Measurements from ENCODE around the gene MYH4.

The MYH4 gene

GRCh38 chr17:10469459-10469858 lies at the start of gene MYH4:
Gene MYH4 (minus strand): TSS chr17:10469559. CDS start chr17:10466745, 2,814 bp downstream.
- no peak for DNase-seq

GRCh38 chr17:10518271-10519037 lies 49.1 kb upstream of the MYH4 start, which contains the start of gene MYH1:
Gene MYH1 (minus strand): TSS chr17:10518542. CDS start chr17:10516642, 1,900 bp downstream.
- DNase-seq: no peak

- no peak for DNase-seq
These were observed 47.3 kb upstream of the MYH4 start for GRCh38 chr17:10516638-10517037.

GRCh38 chr17:10516065-10516464 lies 46.7 kb upstream of the MYH4 start:
- DNase-seq: no peak

GRCh38 chr17:10513299-10514067 lies 44.1 kb upstream of the MYH4 start:
- no peak for DNase-seq

- no peak for DNase-seq
These were observed 43.5 kb upstream of the MYH4 start for GRCh38 chr17:10512856-10513255.

GRCh38 chr17:10499950-10500349 lies 30.6 kb upstream of the MYH4 start:
- DNase-seq: no peak

- DNase-seq: no peak
These were observed 22.6 kb upstream of the MYH4 start for GRCh38 chr17:10492004-10492403.

- DNase-seq: no peak
These were observed 12.9 kb upstream of the MYH4 start for GRCh38 chr17:10482252-10482651.

GRCh38 chr17:10477701-10478100 lies 8.3 kb upstream of the MYH4 start:
- no peak for DNase-seq

- no peak for DNase-seq
These were observed 5.2 kb upstream of the MYH4 start for GRCh38 chr17:10474536-10474935.

GRCh38 chr17:10471858-10472257 lies 2.5 kb upstream of the MYH4 start:
- no peak for DNase-seq

GRCh38 chr17:10463402-10463801 lies 6.0 kb downstream of the MYH4 start:
- DNase-seq: no peak

- DNase-seq: no peak
These were observed 9.3 kb downstream of the MYH4 start for GRCh38 chr17:10460062-10460461.

GRCh38 chr17:10458701-10459100 lies 10.7 kb downstream of the MYH4 start:
- DNase-seq: no peak

GRCh38 chr17:10457952-10458351 lies 11.4 kb downstream of the MYH4 start:
- no peak for DNase-seq

- no peak for DNase-seq
These were observed 22.1 kb downstream of the MYH4 start for GRCh38 chr17:10447026-10447931.

GRCh38 chr17:10439816-10440215 lies 29.5 kb downstream of the MYH4 start:
- no peak for DNase-seq

GRCh38 chr17:10435096-10435495 lies 34.3 kb downstream of the MYH4 start:
- DNase-seq: no peak

GRCh38 chr17:10429421-10430045 lies 39.8 kb downstream of the MYH4 start:
- no peak for DNase-seq

- no peak for DNase-seq
These were observed 40.6 kb downstream of the MYH4 start for GRCh38 chr17:10428781-10429180.

GRCh38 chr17:10421900-10422542 lies 47.3 kb downstream of the MYH4 start, which contains the start of gene MYH8:
Gene MYH8 (minus strand): TSS chr17:10421950. CDS start chr17:10420227, 1,723 bp downstream.
- DNase-seq: no peak

All from NCI-H1436 (cell line).